Measurements from ENCODE around the gene CHML.

CHML gene

GRCh38 chr1:241615043-241615974 is 24.9 kb downstream of the CHML start:
- DNase-seq (ENCODE audit: low read depth): no peak

- no peak for DNase-seq (ENCODE audit: low read depth)
Measured at GRCh38 chr1:241614572-241614971, 25.6 kb downstream of the CHML start.

GRCh38 chr1:241614144-241614543 is 26.0 kb downstream of the CHML start:
- no peak for DNase-seq (ENCODE audit: low read depth)

DNA sequence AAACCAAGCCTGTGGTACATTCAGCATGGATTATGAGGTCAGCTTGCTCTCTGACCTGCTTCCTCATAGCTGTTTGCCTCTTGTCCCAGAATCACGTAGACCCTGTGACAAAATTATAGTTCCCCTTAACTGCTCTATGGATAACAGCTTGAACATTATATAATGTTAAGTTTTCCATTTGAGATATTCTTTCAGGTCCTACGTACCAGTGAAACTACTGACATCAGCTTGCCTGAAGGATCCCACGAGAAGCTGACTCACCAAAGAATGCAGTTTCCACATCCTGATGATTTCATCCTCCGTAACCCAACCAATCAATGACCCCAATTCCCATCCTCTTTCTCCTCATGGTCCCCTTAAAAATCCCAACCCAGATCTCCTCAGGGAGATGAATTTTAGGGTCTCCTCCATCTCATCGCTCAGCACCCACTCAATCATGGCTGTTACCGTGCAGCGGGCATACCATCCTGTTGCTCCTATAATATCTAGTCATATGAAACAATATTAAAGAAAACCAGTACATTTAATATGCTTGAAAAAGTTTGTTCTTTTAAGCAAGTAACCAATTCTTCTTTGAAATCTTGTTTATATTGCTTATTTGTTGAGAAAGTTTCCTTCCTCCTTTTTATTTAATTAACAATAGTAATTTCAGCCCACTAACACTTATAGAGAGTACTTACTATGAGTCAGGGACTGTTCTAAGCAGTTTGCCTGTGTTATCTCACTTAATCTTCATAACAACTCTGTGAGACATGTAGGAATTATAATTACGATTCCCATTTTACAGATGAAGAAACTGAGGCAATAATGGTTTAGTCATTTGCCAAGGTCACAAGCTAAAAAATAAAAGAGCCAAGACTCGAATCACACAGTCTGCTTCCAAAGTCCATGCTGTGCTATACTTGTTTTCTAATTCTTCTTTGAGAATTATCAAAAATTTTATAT is 27.4 kb downstream of the CHML start:
- no peak for DNase-seq (ENCODE audit: low read depth)

DNA sequence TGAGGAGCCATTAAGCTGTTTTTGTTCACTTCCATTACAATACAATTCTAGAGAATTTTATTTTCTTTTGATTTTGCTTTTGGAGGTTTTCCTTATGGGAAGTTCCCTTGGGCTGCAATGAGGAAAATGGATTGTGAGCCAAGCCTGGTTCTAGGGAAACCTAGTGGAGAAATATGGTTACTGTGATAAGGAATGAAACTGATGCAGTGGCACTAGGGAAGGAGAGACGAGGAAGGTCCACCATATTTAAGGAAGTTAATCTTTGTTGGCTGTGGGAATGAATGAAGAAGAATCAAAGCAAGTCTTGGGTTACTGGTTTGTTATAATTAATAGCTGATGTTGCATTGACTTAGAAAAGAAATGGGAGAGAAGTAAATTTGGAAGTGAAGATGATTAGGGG is 28.4 kb downstream of the CHML start:
- no peak for DNase-seq (ENCODE audit: low read depth)

DNA sequence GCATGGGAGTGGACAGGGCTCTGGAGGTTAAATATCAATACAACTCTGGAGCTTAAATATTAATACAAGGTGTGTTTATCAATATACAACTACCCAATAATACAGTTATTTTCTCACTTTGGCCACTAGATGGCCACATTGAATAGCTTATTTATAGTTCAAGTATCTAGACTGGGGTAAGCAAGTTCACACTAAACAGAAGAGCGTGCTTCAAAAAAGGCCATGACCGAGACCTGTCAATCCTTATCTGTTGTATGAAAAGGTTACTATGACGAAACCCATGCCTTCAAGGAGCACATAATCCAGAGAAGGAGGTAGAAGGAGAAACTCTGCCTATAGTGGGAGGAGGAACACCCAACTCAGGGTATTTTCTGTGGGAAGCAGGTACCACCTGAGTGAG is 29.1 kb downstream of the CHML start:
- no peak for DNase-seq (ENCODE audit: low read depth)

DNA sequence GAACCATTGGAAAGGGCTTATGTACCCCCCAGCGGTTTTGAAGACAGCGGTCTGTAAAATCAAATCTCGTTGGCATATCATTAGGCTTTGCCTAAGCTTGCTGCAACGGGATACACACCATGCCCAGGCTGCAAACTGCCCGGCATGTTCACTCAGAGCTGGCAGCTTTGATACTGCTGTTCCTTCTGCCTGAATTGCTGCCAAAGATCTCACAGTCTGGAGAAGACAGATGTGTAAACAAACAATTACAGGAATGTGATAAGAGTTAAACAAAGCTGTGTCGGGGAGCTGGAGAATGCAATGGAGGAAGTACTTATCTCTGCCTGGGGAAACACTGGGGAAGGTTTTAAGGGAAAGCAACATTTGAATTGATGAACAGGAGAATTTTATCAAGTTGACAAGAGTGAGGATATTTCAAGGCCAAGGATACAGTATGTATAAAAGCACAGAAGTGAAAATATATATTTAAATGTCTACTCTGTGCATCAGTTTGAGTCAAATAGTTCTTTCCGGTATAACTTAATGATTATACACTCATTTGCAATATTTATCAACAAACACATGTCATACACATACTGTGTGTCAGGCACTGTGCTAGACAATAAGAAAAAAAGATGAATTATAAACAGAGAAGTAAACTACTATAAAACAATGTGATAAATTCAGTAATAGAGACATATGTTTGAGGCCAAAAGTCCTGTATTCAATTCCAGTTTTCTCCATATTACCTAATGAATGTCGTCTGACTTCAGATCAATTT is 29.9 kb downstream of the CHML start:
- no peak for DNase-seq (ENCODE audit: low read depth)

DNA sequence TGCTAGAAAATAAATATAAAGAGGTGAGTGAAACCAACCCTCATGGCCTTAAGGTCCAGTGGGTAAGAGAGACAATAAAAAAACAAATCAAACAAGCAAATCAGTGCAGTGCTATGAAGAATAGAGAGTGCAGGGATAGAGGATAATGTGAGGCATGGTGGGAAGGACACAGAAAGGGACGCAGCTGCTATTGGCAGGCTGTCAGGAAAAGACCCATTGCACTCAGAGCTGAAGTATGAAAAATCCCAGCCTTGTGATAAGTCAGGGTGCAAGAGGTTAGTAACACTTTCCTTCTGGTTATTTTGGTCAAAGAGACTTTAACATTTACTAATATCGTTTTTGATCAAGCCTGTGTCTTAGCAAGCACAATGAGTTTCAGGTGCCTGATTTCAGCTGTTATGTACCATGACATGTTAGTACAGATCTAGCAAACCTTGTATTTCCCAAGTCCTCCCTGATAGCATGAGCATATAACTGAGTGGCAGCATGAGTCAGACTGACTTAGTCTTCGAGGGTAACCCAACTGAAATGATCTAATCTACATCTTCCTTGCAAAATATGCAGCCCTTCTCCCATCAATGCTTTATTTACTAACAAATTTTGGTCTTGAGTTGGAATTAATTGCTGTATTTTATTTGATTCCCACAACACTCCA is 31.7 kb downstream of the CHML start:
- no peak for DNase-seq (ENCODE audit: low read depth)

DNA sequence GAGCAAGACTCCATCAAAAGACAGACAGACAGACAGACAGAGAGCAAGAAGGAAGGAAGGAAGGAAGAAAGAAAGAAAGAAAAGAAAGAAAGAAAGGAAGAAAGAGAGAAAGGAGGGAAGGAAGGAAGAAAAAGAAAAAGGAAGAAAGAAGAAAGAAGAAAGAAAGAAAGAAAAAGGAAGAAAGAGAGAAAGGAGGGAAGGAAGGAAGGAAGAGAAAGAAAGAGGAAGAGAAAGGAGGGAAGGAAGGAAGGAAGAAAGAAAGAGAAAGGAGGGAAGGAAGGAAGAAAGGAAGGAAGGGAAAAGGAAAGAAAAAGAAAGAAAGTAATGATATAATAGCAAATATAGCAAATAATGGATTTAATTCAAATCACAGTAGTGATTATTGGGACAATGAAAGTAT is 32.7 kb downstream of the CHML start:
- DNase-seq (ENCODE audit: low read depth): no peak

DNA sequence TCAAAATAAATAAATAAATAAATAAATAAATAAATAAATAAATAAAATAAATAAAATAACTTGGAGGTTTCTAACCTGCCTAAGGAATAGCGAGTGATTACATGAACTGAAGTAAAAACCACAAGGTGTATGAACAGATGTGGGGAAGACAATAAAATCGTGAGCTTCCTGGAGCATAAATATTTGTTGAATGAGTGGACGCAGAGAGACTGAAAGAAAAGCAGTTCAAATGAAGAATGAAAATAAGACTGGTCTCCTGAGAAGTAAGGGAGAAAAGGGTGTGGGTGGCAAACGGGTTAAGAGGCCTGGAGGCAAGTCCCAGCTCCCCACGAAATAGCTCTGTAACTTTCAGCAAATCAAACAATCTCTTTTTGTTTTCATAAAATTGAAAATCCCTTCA is 33.6 kb downstream of the CHML start:
- no peak for DNase-seq (ENCODE audit: low read depth)

- DNase-seq (ENCODE audit: low read depth): no peak
Measured at GRCh38 chr1:241605146-241605805, 34.9 kb downstream of the CHML start.

- no peak for DNase-seq (ENCODE audit: low read depth)
Measured at GRCh38 chr1:241603731-241604245, 36.4 kb downstream of the CHML start.

DNA sequence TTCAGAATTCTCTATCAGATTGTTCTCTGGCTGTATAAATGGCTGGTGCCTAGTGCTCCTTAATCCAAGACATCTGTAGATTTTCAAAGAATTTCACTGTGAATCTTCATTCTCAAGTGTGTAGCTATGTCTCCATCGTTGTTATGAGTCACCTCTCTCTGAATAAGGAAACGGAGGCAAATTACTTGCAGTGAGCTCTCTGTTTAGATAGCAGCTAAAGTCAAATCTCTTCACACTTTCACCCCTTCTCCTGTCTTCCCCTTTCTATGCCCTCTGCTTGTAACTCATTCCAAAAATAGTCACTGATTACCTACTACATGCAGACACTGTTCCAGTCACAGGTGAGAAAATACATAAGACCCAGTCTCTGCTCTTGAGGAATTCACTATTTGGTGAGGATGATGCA is 39.7 kb downstream of the CHML start:
- no peak for DNase-seq (ENCODE audit: low read depth)

GRCh38 chr1:241598249-241598648 is 41.9 kb downstream of the CHML start:
- DNase-seq (ENCODE audit: low read depth): no peak

- DNase-seq (ENCODE audit: low read depth): no peak
Measured at GRCh38 chr1:241596633-241597032, 43.5 kb downstream of the CHML start.

DNA sequence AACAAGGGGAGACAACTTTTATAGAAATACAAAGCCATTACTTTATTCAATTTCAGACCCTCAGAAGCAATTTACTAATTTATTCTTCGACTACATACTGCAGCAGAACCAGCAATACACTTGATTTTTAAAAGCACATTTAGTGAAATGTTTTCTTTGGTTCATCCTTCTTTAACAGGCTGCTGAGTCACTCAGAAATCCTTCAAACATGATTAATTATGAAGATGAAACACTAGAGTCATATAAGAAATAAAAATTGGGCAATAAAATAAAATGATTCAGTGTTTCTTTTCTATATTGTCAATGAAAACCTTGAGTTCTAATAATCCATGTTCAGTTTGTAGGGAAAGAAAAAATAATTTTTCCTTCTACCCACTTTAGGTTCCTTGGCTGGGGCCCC is 47.0 kb downstream of the CHML start:
- DNase-seq (ENCODE audit: low read depth): no peak

DNA sequence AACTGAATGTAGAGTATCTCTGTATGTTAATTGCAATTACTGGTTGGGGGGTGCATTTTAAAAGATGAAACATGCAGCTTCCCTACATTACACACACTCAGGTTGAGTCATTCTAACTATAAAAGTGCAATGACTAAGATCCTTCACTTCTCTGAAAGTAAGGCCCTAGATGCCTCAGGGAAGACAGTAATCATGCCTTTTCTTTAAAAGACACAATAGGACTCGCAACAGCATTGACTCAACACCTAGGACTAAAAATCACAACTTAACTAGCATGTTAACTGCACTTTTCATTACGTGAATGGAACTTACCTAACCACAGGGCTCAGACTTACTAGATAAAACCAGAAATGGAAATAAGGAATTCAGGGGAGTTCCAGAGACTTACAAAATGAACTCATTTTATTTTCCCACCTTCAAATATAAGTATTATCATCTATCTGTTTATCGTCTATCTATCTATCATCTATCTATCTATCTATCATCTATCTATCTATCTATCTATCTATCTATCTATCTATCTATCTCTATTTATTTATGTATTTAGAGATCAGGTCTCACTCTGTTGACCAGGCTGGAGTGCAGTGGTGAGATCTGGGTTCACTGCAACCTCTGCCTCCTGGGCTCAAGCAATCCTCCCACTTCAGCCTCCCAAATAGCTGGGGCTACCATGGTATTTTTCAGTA is 47.8 kb downstream of the CHML start:
- no peak for DNase-seq (ENCODE audit: low read depth)

- DNase-seq (ENCODE audit: low read depth): no peak
Measured at GRCh38 chr1:241591736-241592135, 48.4 kb downstream of the CHML start.

DNA sequence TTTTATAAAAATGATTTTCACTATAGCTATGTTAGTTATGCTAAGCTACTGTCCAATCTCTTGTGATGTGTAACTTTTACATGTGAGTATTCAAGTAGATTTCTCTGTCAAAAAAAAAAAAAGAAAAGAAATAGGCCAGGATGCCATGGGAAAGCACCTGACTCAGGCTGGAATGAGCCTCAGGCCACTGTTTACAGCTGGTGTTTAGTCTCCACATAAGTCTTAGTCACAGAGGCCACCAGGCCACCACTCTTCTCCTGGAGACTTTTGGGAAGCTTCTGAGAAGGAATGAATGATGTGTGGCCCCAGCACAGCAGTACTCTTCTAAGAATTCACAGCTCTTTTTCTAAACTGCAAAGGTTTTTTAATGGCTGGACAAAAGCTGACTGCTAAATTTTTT is 48.9 kb downstream of the CHML start:
- no peak for DNase-seq (ENCODE audit: low read depth)

DNA sequence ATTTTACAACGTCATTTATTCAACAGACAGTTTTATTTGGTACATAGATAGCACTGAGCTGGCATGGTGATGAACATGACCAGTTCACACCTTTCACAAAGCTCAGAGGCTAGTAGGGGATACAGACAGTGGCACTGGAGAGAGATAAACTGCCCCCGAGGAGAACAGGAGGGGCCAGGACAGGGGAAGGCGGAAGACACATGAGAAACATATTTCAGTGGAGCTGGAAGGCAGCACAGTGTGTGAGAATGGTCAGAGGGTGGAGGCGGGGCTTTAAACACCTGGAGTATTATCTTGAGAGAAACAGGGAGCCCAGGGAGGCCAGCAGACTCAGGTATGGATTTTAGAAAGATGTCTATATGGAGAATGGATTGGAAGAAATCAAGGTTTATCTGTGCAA is 49.5 kb downstream of the CHML start:
- DNase-seq (ENCODE audit: low read depth): no peak
